KMS-11 (cell line): ENCODE data around the gene UNKL.

Experiments
- H2AFZ ChIP-seq: fragments of 200-600 bp; sonication (generic); 2 replicates; pipeline ENCODE4 v1.6.1; 2016; ENCODE audit warnings: antibody characterized with exemption, mixed run types, low read depth
- H3K27ac ChIP-seq: fragments of 200-600 bp; sonication (generic); 2 replicates; pipeline ENCODE4 v1.6.1; 2016; ENCODE audit warnings: mild to moderate bottlenecking, mixed run types
- H3K27me3 ChIP-seq: fragments of 200-600 bp; sonication (generic); 2 replicates; pipeline ENCODE4 v1.6.1; 2017; ENCODE audit warnings: mild to moderate bottlenecking, low read depth, mixed run types, moderate library complexity; ENCODE audit not compliant: insufficient read depth
- H3K36me3 ChIP-seq: fragments of 200-600 bp; sonication (generic); 2 replicates; pipeline ENCODE4 v1.6.1; 2017; ENCODE audit warnings: mild to moderate bottlenecking, mixed run types; ENCODE audit not compliant: insufficient read depth
- H3K4me1 ChIP-seq: fragments of 200-600 bp; sonication (generic); 2 replicates; pipeline ENCODE4 v1.6.1; 2016; ENCODE audit warnings: mild to moderate bottlenecking, low read depth, mixed run types; ENCODE audit not compliant: poor library complexity, severe bottlenecking
- H3K4me2 ChIP-seq: fragments of 200-600 bp; sonication (generic); 2 replicates; pipeline ENCODE4 v1.7.0; 2016; ENCODE audit warnings: mild to moderate bottlenecking, mixed run types
- H3K4me3 ChIP-seq: fragments of 200-600 bp; sonication (generic); IDR thresholded peaks from 2 replicates; pipeline ENCODE4 v1.6.1; 2017; ENCODE audit warnings: low read depth, low read length, mixed read lengths; ENCODE audit not compliant: insufficient read depth
- H3K79me2 ChIP-seq: fragments of 200-600 bp; sonication (generic); 2 replicates; pipeline ENCODE4 v1.6.1; 2016; ENCODE audit warnings: low read depth, mixed run types; ENCODE audit not compliant: insufficient read depth
- H3K9ac ChIP-seq: fragments of 200-600 bp; sonication (generic); 2 replicates; pipeline ENCODE4 v1.6.1; 2016; ENCODE audit warnings: mild to moderate bottlenecking, mixed run types
- H4K20me1 ChIP-seq: fragments of 200-600 bp; sonication (generic); 2 replicates; pipeline ENCODE4 v1.6.1; 2016; ENCODE audit warnings: mild to moderate bottlenecking, mixed run types; ENCODE audit not compliant: insufficient read depth
- CTCF ChIP-seq: fragments of 200-600 bp; sonication (generic); conservative IDR thresholded peaks from 2 replicates; pipeline ENCODE4 v1.6.1; 2017; ENCODE audit warnings: low read depth, mild to moderate bottlenecking, antibody characterized with exemption, low read length, moderate library complexity, mixed read lengths

The UNKL gene

GRCh38 chr16:1458977-1459341, 44.5 kb upstream of the UNKL start:
- Histone ChIP-seq H3K27me3 (no peaks in the 10 kb centered on the region), H3K4me2 (no peak overlapping the region), H3K27ac (no peak overlapping the region), H4K20me1 (no peaks in the 10 kb centered on the region), H2AFZ (no peak overlapping the region), H3K4me1 (no peaks in the 10 kb centered on the region), H3K4me3 (no peak overlapping the region), H3K9ac (no peak overlapping the region), H3K36me3 (no peaks in the 10 kb centered on the region), H3K79me2 (no peaks in the 10 kb centered on the region)
- no peak for TF ChIP-seq CTCF

- Histone ChIP-seq H4K20me1 (no peaks in the 10 kb centered on the region), H3K36me3 (no peaks in the 10 kb centered on the region), H3K4me2 (no peak overlapping the region)
Observed at GRCh38 chr16:1458336-1458976, 44.0 kb upstream of the UNKL start.

GRCh38 chr16:1457489-1458245, 43.2 kb upstream of the UNKL start:
- Histone ChIP-seq H3K4me1 (no peaks in the 10 kb centered on the region), H3K4me3 (no peak overlapping the region), H3K36me3 (no peaks in the 10 kb centered on the region), H4K20me1 (no peaks in the 10 kb centered on the region), H3K9ac (no peak overlapping the region), H3K4me2 (no peak overlapping the region), H3K27ac (no peak overlapping the region), H2AFZ (no peak overlapping the region), H3K27me3 (no peaks in the 10 kb centered on the region), H3K79me2 (no peaks in the 10 kb centered on the region)
- no peak for TF ChIP-seq CTCF

More at GRCh38 chr16:1458336-1458976, 44.0 kb upstream of the UNKL start:
- H3K4me1 ChIP-seq: no peaks in the 10 kb centered on the region
- no peak overlapping the region for H3K27ac ChIP-seq
- no peak overlapping the region for H3K4me3 ChIP-seq
- H3K79me2 ChIP-seq: no peaks in the 10 kb centered on the region
- H2AFZ ChIP-seq: no peak overlapping the region
- no peaks in the 10 kb centered on the region for H3K27me3 ChIP-seq
- H3K9ac ChIP-seq: no peak overlapping the region
- TF ChIP-seq CTCF: no peak

GRCh38 chr16:1456951-1457350, 42.4 kb upstream of the UNKL start:
- H3K9ac ChIP-seq: no peak overlapping the region

More at GRCh38 chr16:1456951-1457350, 42.4 kb upstream of the UNKL start:
- Histone ChIP-seq H3K4me1 (no peaks in the 10 kb centered on the region), H3K36me3 (no peaks in the 10 kb centered on the region), H2AFZ (no peak overlapping the region), H3K4me2 (no peak overlapping the region), H3K27ac (no peak overlapping the region), H3K79me2 (no peaks in the 10 kb centered on the region), H3K27me3 (no peaks in the 10 kb centered on the region), H4K20me1 (no peaks in the 10 kb centered on the region), H3K4me3 (no peak overlapping the region)
- TF ChIP-seq CTCF: no peak
